ENCODE data around the gene CCDC97.

- TF ChIP-seq EZH2phosphoT487 (IDR thresholded peaks at IDR 0.05; ENCODE audit: low read length) (no peak), CTCF (IDR thresholded peaks at IDR 0.05; ENCODE audit: low read length) (no peak), EZH2 (optimal IDR thresholded peaks at IDR 0.05; ENCODE audit: low read depth, low read length) (no peak)
These were observed 17.2 kb downstream of the CCDC97 start for GRCh38 chr19:41327076-41327575.
